Measurements from ENCODE around the gene SELP. TPM values are rescaled to one million over a fixed set of nuclear protein-coding genes. Genes with fewer than 3 reads are reported as not detected.

SELP gene
- total RNA-seq, 1 donor from 2014 or later = not detected

DNA sequence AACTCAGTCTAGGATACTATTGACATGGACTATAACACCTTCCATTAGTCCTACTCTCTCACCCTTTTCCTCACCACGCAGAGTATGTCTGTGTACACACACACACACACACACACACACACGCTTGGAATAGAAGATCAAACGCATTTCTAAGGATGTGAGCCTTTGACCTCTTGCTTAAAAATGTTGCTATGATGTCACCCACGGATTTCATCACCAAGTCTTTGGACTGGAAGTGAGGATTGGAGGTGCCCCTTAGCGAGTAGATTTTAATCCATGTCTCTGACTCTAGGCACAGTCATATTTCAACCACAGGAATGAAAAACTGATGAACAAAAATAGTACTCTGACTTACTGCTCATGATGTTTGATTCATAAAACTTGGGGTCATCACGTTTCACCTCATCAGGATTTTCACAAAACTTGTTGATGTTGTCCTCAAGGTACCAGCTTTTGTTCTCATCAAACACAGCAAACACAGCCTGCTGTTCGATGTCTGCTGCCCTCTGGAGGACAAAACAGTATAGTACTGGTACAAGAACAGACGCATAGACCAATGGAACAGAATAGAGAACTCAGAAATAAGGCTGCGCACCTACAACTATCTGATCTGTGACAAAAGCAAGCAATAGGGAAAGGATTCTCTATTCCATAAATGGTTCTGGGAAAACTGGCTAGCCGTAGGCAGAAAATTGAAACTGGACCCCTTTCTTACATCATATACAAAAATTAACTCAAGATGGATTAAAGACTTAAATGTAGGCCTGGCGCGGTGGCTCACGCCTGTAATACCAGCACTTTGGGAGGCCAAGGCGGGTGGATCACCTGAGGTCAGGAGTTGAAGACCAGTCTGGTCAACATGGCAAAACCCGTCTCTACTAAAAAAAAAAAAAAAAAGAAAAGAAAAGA, 83.6 kb downstream of the SELP start:
- H3K4me1 Mint-ChIP-seq (ENCODE audit: low read depth, unreplicated experiment) = peaks cover 10% of the 10 kb centered on the region
- FAIRE-seq (peak; percentile 39), DNase-seq (ENCODE audit: low read depth) (peak; percentile 59)
- no peak overlapping the region for H3K27ac ChIP-seq (ENCODE audit: low read depth, low read length)
- no peak overlapping the region for H3K4me3 Mint-ChIP-seq (ENCODE audit: unreplicated experiment)
- H3K36me3 ChIP-seq (ENCODE audit: insufficient read depth, low read length) = no peaks in the 10 kb centered on the region
- H3K9me3 ChIP-seq (ENCODE audit: insufficient read depth, low read depth, low read length) = no peaks in the 10 kb centered on the region
- no peak overlapping the region for H3K9ac ChIP-seq (ENCODE audit: low read length)
- no peaks in the 10 kb centered on the region for H3K4me1 ChIP-seq (ENCODE audit: insufficient read depth, low read length)
- no peaks in the 10 kb centered on the region for H3K36me3 Mint-ChIP-seq (ENCODE audit: low read depth, unreplicated experiment)
- TF ChIP-seq EZH2 (IDR thresholded peaks at IDR 0.05; ENCODE audit: insufficient read depth, low read length) = no peak
- TF ChIP-seq, protein P1, sequence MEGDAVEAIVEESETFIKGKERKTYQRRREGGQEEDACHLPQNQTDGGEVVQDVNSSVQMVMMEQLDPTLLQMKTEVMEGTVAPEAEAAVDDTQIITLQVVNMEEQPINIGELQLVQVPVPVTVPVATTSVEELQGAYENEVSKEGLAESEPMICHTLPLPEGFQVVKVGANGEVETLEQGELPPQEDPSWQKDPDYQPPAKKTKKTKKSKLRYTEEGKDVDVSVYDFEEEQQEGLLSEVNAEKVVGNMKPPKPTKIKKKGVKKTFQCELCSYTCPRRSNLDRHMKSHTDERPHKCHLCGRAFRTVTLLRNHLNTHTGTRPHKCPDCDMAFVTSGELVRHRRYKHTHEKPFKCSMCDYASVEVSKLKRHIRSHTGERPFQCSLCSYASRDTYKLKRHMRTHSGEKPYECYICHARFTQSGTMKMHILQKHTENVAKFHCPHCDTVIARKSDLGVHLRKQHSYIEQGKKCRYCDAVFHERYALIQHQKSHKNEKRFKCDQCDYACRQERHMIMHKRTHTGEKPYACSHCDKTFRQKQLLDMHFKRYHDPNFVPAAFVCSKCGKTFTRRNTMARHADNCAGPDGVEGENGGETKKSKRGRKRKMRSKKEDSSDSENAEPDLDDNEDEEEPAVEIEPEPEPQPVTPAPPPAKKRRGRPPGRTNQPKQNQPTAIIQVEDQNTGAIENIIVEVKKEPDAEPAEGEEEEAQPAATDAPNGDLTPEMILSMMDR (IDR thresholded peaks at IDR 0.05; ENCODE audit: insufficient read depth, low read depth, low read length) = peak; percentile 75
- H3K27me3 Mint-ChIP-seq (ENCODE audit: low read depth, unreplicated experiment) = peaks cover 2% of the 10 kb centered on the region
- H4K20me1 ChIP-seq (ENCODE audit: insufficient read depth, low read length) = no peaks in the 10 kb centered on the region
- no peaks in the 10 kb centered on the region for H3K9me3 Mint-ChIP-seq (ENCODE audit: unreplicated experiment)
- H3K4me2 ChIP-seq (ENCODE audit: low read length) = no peak overlapping the region
- no peak overlapping the region for H3K4me3 ChIP-seq (ENCODE audit: insufficient read depth, low read depth, low read length)
- H3K79me2 ChIP-seq (ENCODE audit: insufficient read depth, low read length) = no peaks in the 10 kb centered on the region
- H2AFZ ChIP-seq (ENCODE audit: low read depth, low read length) = no peak overlapping the region
- peaks cover 3% of the 10 kb centered on the region for H3K27me3 ChIP-seq (ENCODE audit: insufficient read depth, low read length)
- H3K27ac Mint-ChIP-seq (ENCODE audit: unreplicated experiment) = no peak overlapping the region

DNA sequence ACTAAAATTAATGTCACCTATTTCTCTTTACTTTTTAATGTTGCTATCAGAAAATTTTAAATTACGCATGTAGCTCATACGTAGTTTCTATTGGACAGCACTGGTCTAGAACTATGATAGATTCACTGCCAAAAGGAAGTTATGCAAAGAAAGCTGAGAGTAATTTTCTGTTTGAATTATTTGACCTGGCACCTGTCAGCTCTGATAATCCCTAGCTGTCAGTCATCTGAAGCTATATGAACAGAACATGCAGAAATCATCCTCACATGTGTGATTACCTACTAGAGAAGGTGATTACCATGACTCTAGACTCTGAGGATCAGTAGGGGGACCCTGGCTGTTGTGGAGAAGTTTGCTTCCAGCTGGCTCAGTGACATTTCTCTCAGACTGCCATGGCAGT, 84.5 kb downstream of the SELP start:
- no peaks in the 10 kb centered on the region for H3K9me3 ChIP-seq (ENCODE audit: insufficient read depth, low read depth, low read length)
- H3K9ac ChIP-seq (ENCODE audit: low read length) = no peak overlapping the region
- no peaks in the 10 kb centered on the region for H3K36me3 ChIP-seq (ENCODE audit: insufficient read depth, low read length)
- H3K4me1 ChIP-seq (ENCODE audit: insufficient read depth, low read length) = no peaks in the 10 kb centered on the region
- Mint-ChIP-seq H3K4me1 (ENCODE audit: low read depth, unreplicated experiment) (peaks cover 10% of the 10 kb centered on the region), H3K27me3 (ENCODE audit: low read depth, unreplicated experiment) (no peaks in the 10 kb centered on the region), H3K36me3 (ENCODE audit: low read depth, unreplicated experiment) (no peaks in the 10 kb centered on the region), H3K4me3 (ENCODE audit: unreplicated experiment) (no peak overlapping the region), H3K9me3 (ENCODE audit: unreplicated experiment) (no peaks in the 10 kb centered on the region), H3K27ac (ENCODE audit: unreplicated experiment) (no peak overlapping the region)
- no peak overlapping the region for H3K4me3 ChIP-seq (ENCODE audit: insufficient read depth, low read depth, low read length)
- H3K4me2 ChIP-seq (ENCODE audit: low read length) = no peak overlapping the region
- DNase-seq (ENCODE audit: low read depth) = no peak
- H4K20me1 ChIP-seq (ENCODE audit: insufficient read depth, low read length) = no peaks in the 10 kb centered on the region
- no peaks in the 10 kb centered on the region for H3K79me2 ChIP-seq (ENCODE audit: insufficient read depth, low read length)
- no peak for TF ChIP-seq EZH2 (IDR thresholded peaks at IDR 0.05; ENCODE audit: insufficient read depth, low read length)
- H2AFZ ChIP-seq (ENCODE audit: low read depth, low read length) = no peak overlapping the region
- no peak for FAIRE-seq
- H3K27me3 ChIP-seq (ENCODE audit: insufficient read depth, low read length) = no peaks in the 10 kb centered on the region
- no peak overlapping the region for H3K27ac ChIP-seq (ENCODE audit: low read depth, low read length)

DNA sequence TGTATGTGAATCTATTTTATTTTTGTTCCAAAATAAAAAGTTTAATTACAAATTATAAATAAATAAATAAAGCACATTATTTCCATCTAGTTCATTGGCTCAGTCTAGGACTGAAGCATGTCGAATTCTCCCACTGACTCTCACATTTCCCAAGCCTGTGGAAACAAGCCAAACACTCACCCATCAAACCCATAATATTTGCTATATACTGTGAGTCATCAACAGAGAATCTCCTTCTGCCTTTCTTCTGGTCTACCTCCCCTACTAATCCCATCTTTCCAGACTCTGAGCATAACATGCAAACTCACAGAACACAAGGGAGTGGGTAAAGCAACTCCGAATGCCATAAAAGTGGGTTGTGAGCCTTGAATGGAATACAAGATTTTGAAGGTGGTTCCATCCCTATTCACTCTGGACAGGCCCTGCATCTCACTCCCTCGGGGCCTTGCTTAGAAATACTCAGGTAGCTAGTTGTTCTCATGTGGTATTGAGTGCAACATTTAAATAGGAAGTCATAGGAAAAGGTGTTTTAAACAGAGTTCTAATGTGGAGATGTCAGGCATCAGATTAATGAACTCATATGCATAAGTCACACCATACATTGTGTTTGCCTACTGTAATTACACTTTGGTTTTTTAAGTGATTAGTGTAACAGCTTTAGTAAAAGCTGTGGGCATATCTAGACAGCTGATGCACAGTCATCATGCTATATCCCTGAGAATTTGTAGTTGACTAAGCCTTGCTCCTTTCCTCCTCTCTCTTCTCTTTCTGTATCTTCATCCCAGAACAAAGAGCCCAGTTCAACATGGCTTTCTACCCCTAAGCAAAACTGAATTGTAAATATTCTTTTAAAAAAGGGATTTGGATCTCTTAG, 90.7 kb downstream of the SELP start:
- Histone ChIP-seq H2AFZ (ENCODE audit: low read depth, low read length) (no peak overlapping the region), H3K27ac (ENCODE audit: low read depth, low read length) (no peak overlapping the region), H3K4me2 (ENCODE audit: low read length) (peak overlapping the region; percentile 35), H3K9ac (ENCODE audit: low read length) (no peak overlapping the region), H3K27me3 (ENCODE audit: insufficient read depth, low read length) (no peaks in the 10 kb centered on the region), H3K79me2 (ENCODE audit: insufficient read depth, low read length) (no peaks in the 10 kb centered on the region), H4K20me1 (ENCODE audit: insufficient read depth, low read length) (no peaks in the 10 kb centered on the region), H3K4me1 (ENCODE audit: insufficient read depth, low read length) (peaks cover 4% of the 10 kb centered on the region), H3K4me3 (ENCODE audit: insufficient read depth, low read depth, low read length) (no peak overlapping the region), H3K36me3 (ENCODE audit: insufficient read depth, low read length) (no peaks in the 10 kb centered on the region), H3K9me3 (ENCODE audit: insufficient read depth, low read depth, low read length) (no peaks in the 10 kb centered on the region)
- H3K36me3 Mint-ChIP-seq (ENCODE audit: low read depth, unreplicated experiment) = no peaks in the 10 kb centered on the region
- TF ChIP-seq, protein P1 (IDR thresholded peaks at IDR 0.05; ENCODE audit: insufficient read depth, low read depth, low read length) = no peak
- TF ChIP-seq EZH2 (IDR thresholded peaks at IDR 0.05; ENCODE audit: insufficient read depth, low read length) = no peak
- FAIRE-seq (peak; percentile 26), DNase-seq (ENCODE audit: low read depth) (peak; percentile 89)
- H3K27ac Mint-ChIP-seq (ENCODE audit: unreplicated experiment) = peak overlapping the region; percentile 89
- peaks cover 22% of the 10 kb centered on the region for H3K4me1 Mint-ChIP-seq (ENCODE audit: low read depth, unreplicated experiment)
- no peaks in the 10 kb centered on the region for H3K27me3 Mint-ChIP-seq (ENCODE audit: low read depth, unreplicated experiment)
- H3K4me3 Mint-ChIP-seq (ENCODE audit: unreplicated experiment) = no peak overlapping the region
- H3K9me3 Mint-ChIP-seq (ENCODE audit: unreplicated experiment) = no peaks in the 10 kb centered on the region

All from astrocyte (in vitro differentiated cells and primary cell).